ENCODE data around the gene SCYL2. TPM values are rescaled to one million over a fixed set of nuclear protein-coding genes. Genes with fewer than 3 reads are reported as not detected.
A peak's percentile ranks its signal among the peaks of the same experiment; 100 is the strongest.

The SCYL2 gene
- total RNA-seq, 4 donors from 2014 or later = 51.0 to 72.8 (median 61.4) TPM

GRCh38 chr12:100368066-100368465 lies 101.1 kb downstream of the SCYL2 start:
- TF ChIP-seq POLR2A (IDR thresholded peaks at IDR 0.05) (no peak), POLR2AphosphoS5 (IDR thresholded peaks at IDR 0.05) (no peak), CTCF (IDR thresholded peaks at IDR 0.05) (no peak), EP300 (IDR thresholded peaks at IDR 0.05) (no peak)
- Histone ChIP-seq H3K4me1 (peaks cover 0 to 8% (median 0%) of the 10 kb centered on the region in 3 donors), H3K4me3 (no peak overlapping the region), H3K36me3 (no peaks in the 10 kb centered on the region), H3K9me3 (no peaks in the 10 kb centered on the region), H3K27ac (no peak overlapping the region), H3K27me3 (no peaks in the 10 kb centered on the region)
- WGBS, 2 donors (ENCODE audit: low coverage in 1 of 2) = 89 to 90% methylated on average over 1 of the region's 1 CpG
- ATAC-seq = no peak

GRCh38 chr12:100371146-100371545 lies 104.2 kb downstream of the SCYL2 start:
- H3K27ac ChIP-seq = no peak overlapping the region
- peaks cover 0 to 21% (median 0%) of the 10 kb centered on the region in 3 donors for H3K4me1 ChIP-seq
- no peak for ATAC-seq
- H3K9me3 ChIP-seq = no peaks in the 10 kb centered on the region
- TF ChIP-seq POLR2AphosphoS5 (IDR thresholded peaks at IDR 0.05) = no peak
- TF ChIP-seq POLR2A (IDR thresholded peaks at IDR 0.05) = no peak
- no peak for TF ChIP-seq CTCF (IDR thresholded peaks at IDR 0.05)
- TF ChIP-seq EP300 (IDR thresholded peaks at IDR 0.05) = no peak
- no peaks in the 10 kb centered on the region for H3K36me3 ChIP-seq
- no peaks in the 10 kb centered on the region for H3K27me3 ChIP-seq
- no peak overlapping the region for H3K4me3 ChIP-seq
- 85 to 86% methylated on average over 6 of the region's 6 CpGs for WGBS, 2 donors (ENCODE audit: low coverage in 1 of 2)

GRCh38 chr12:100372853-100373640 lies 106.1 kb downstream of the SCYL2 start:
- 34 to 37% methylated on average over 9 to 10 of the region's 11 CpGs for WGBS, 2 donors (ENCODE audit: low coverage in 1 of 2)
- no peaks in the 10 kb centered on the region for H3K27me3 ChIP-seq
- no peak overlapping the region for H3K27ac ChIP-seq
- TF ChIP-seq POLR2A (IDR thresholded peaks at IDR 0.05) (no peak), EP300 (IDR thresholded peaks at IDR 0.05) (no peak), POLR2AphosphoS5 (IDR thresholded peaks at IDR 0.05) (no peak), CTCF (IDR thresholded peaks at IDR 0.05) (no peak)
- no peaks in the 10 kb centered on the region for H3K36me3 ChIP-seq
- peaks cover 0 to 21% (median 0%) of the 10 kb centered on the region in 3 donors for H3K4me1 ChIP-seq
- ATAC-seq = no peak
- H3K9me3 ChIP-seq = no peaks in the 10 kb centered on the region
- H3K4me3 ChIP-seq = no peak overlapping the region

- no peaks in the 10 kb centered on the region for H3K36me3 ChIP-seq
- ATAC-seq = peak; percentile 84
- no peaks in the 10 kb centered on the region for H3K27me3 ChIP-seq
- no peak for TF ChIP-seq POLR2AphosphoS5 (IDR thresholded peaks at IDR 0.05)
- peak in 1 of 4 experiments; percentile 12 for TF ChIP-seq CTCF (IDR thresholded peaks at IDR 0.05)
- H3K9me3 ChIP-seq = no peaks in the 10 kb centered on the region
- peak overlapping the region in 1 of 4 donors; percentile 7 for H3K27ac ChIP-seq
- H3K4me1 ChIP-seq = peaks cover 0 to 21% (median 0%) of the 10 kb centered on the region in 3 donors
- no peak overlapping the region for H3K4me3 ChIP-seq
- 6 to 22% methylated on average over 7 to 10 of the region's 12 CpGs for WGBS, 2 donors (ENCODE audit: low coverage in 1 of 2)
Measured at GRCh38 chr12:100375038-100375735, 108.2 kb downstream of the SCYL2 start.

Data from gastroesophageal sphincter (tissue), 4 donors.